Nephron progenitor cell (in vitro differentiated cells): ENCODE measurements around the gene BCL7C.

Source experiments
- DNase-seq: peaks from one replicate; pipeline ENCODE4 v3.0.0; 2021
- H3K27ac Mint-ChIP-seq: 2 replicates; pipeline ENCODE4 v1.8.0; 2021; ENCODE audit warnings: mild to moderate bottlenecking, moderate library complexity, mixed read lengths
- H3K27me3 Mint-ChIP-seq: 2 replicates; pipeline ENCODE4 v1.8.0; 2021; ENCODE audit warnings: mild to moderate bottlenecking, low read depth, mixed read lengths; ENCODE audit not compliant: poor library complexity
- H3K36me3 Mint-ChIP-seq: 2 replicates; pipeline ENCODE4 v1.8.0; 2021; ENCODE audit warnings: low read depth, mixed read lengths
- H3K4me1 Mint-ChIP-seq: 2 replicates; pipeline ENCODE4 v1.8.0; 2021; ENCODE audit warnings: mixed read lengths
- H3K4me3 Mint-ChIP-seq: 2 replicates; pipeline ENCODE4 v1.8.0; 2021; ENCODE audit warnings: mild to moderate bottlenecking, moderate library complexity, mixed read lengths
- H3K9me3 Mint-ChIP-seq: 2 replicates; pipeline ENCODE4 v1.8.0; 2021; ENCODE audit warnings: mild to moderate bottlenecking, moderate library complexity, mixed read lengths
- CTCF ChIP-seq: fragments of 200-600 bp; sonication (generic); IDR thresholded peaks from 2 replicates; pipeline ENCODE4 v1.5.0; 2021; ENCODE audit warnings: antibody characterized with exemption

Gene BCL7C

GRCh38 chr16:30920891-30921290, 27.0 kb upstream of the BCL7C start:
- Mint-ChIP-seq H3K4me1 (peaks cover 23% of the 10 kb centered on the region), H3K36me3 (peaks cover under 1% of the 10 kb centered on the region), H3K4me3 (peak overlapping the region; percentile 96), H3K27ac (peak overlapping the region; percentile 41), H3K9me3 (no peaks in the 10 kb centered on the region), H3K27me3 (peaks cover 3% of the 10 kb centered on the region)
- no peak for DNase-seq
- no peak for TF ChIP-seq CTCF

- H3K36me3 Mint-ChIP-seq, result no peaks in the 10 kb centered on the region
- TF ChIP-seq CTCF, result no peak
- H3K4me3 Mint-ChIP-seq, result no peak overlapping the region
- H3K27ac Mint-ChIP-seq, result peak overlapping the region; percentile 54
- no peak for DNase-seq
- H3K4me1 Mint-ChIP-seq, result peaks cover 12% of the 10 kb centered on the region
- peaks cover 3% of the 10 kb centered on the region for H3K27me3 Mint-ChIP-seq
- no peaks in the 10 kb centered on the region for H3K9me3 Mint-ChIP-seq
These were observed 24.7 kb upstream of the BCL7C start for GRCh38 chr16:30918614-30919013.

- Mint-ChIP-seq H3K27me3 (peaks cover 2% of the 10 kb centered on the region), H3K9me3 (no peaks in the 10 kb centered on the region), H3K27ac (no peak overlapping the region), H3K4me3 (no peak overlapping the region), H3K36me3 (no peaks in the 10 kb centered on the region), H3K4me1 (peaks cover 18% of the 10 kb centered on the region)
- no peak for DNase-seq
- no peak for TF ChIP-seq CTCF
These were observed 21.0 kb upstream of the BCL7C start for GRCh38 chr16:30914830-30915229.

GRCh38 chr16:30912794-30913412, 19.0 kb upstream of the BCL7C start:
- no peak overlapping the region for H3K4me3 Mint-ChIP-seq
- H3K9me3 Mint-ChIP-seq, result no peaks in the 10 kb centered on the region
- no peak for TF ChIP-seq CTCF
- peaks cover 24% of the 10 kb centered on the region for H3K4me1 Mint-ChIP-seq
- H3K27ac Mint-ChIP-seq, result no peak overlapping the region
- DNase-seq, result no peak
- H3K36me3 Mint-ChIP-seq, result no peaks in the 10 kb centered on the region
- no peaks in the 10 kb centered on the region for H3K27me3 Mint-ChIP-seq

GRCh38 chr16:30910427-30911029, 16.7 kb upstream of the BCL7C start:
- peaks cover 4% of the 10 kb centered on the region for H3K27me3 Mint-ChIP-seq
- H3K27ac Mint-ChIP-seq, result no peak overlapping the region
- no peak for DNase-seq
- H3K4me3 Mint-ChIP-seq, result no peak overlapping the region
- H3K9me3 Mint-ChIP-seq, result no peaks in the 10 kb centered on the region
- H3K4me1 Mint-ChIP-seq, result peaks cover 31% of the 10 kb centered on the region
- no peak for TF ChIP-seq CTCF
- no peaks in the 10 kb centered on the region for H3K36me3 Mint-ChIP-seq

GRCh38 chr16:30907064-30907463, 13.2 kb upstream of the BCL7C start:
- peaks cover 9% of the 10 kb centered on the region for H3K27me3 Mint-ChIP-seq
- H3K36me3 Mint-ChIP-seq, result no peaks in the 10 kb centered on the region
- no peak overlapping the region for H3K4me3 Mint-ChIP-seq
- H3K4me1 Mint-ChIP-seq, result peaks cover 48% of the 10 kb centered on the region
- no peak for DNase-seq
- no peak for TF ChIP-seq CTCF
- H3K9me3 Mint-ChIP-seq, result no peaks in the 10 kb centered on the region
- no peak overlapping the region for H3K27ac Mint-ChIP-seq
